K562 (cell line): Measurements from ENCODE around the gene ROS1. TPM values are rescaled to one million over a fixed set of nuclear protein-coding genes. Genes with fewer than 3 reads are reported as not detected.
A peak's percentile ranks its signal among the peaks of the same experiment; 100 is the strongest.

ENCODE experiments used
- ATAC-seq: fragments of 200-7000 bp; cut with Tn5 transposase; 3 replicates; pipeline ENCODE4 v1.9.1; 2020; ENCODE audit warnings: moderate library complexity
- BruUV-seq: library from RNA; stranded (reverse); fragments of 400-500 nt; replicated peaks from 2 replicates; lab custom pipeline; 2021; lab: Mats Ljungman, UMichigan
- CTCF ChIA-PET: fragments of 300-600 bp; formaldehyde crosslinking; extraction: SDS; loops from one replicate; lab custom pipeline; 2021; ENCODE audit warnings: low intra/inter-chr PET ratio; lab: Yijun Ruan, JAX
- POLR2A ChIA-PET: fragments of 300-600, 350-650 bp; sonication (Branson Sonifier 250); formaldehyde crosslinking; extraction: SDS; loops from one replicate; lab custom pipeline; 2021; ENCODE audit warnings: antibody characterized with exemption, inconsistent platforms; lab: Yijun Ruan, JAX
- DNase-seq, 4 experiments: peaks; one replicate each; pipeline versions ENCODE4 v3.0.0 to v3.0.0-alpha.2; 2011 to 2018; ENCODE audit warnings: low spot score in 3 of 4, mixed read lengths in 3 of 4; ENCODE audit errors: extremely low read depth in 1 of 4
- FAIRE-seq: peaks from 2 replicates; lab custom pipeline; 2011; peaks lifted over from hg19 to GRCh38; lab: Jason Lieb, UNC
- H2AFZ ChIP-seq: 2 replicates; pipeline ENCODE4 v1.6.0; 2011; ENCODE audit warnings: low read depth, low read length, control low read depth, inconsistent platforms
- H3K27ac ChIP-seq: fragments of 200-600 bp; 3 replicates; pipeline ENCODE4 v1.8.0; 2011; ENCODE audit warnings: low read depth, mild to moderate bottlenecking, control low read depth, inconsistent platforms, low read length, moderate library complexity, mixed read lengths; ENCODE audit errors: extremely low read depth
- H3K27me3 ChIP-seq, 2 experiments: fragments of 300-600 bp in 1 of 2; 2 replicates in 1 of 2; 3 replicates in 1 of 2; pipeline versions ENCODE4 v1.6.0 to v1.8.0; 2011; ENCODE audit warnings: inconsistent platforms in 2 of 2, low read length in 2 of 2, mild to moderate bottlenecking in 1 of 2, mixed read lengths in 1 of 2, moderate library complexity in 1 of 2; ENCODE audit not compliant: control insufficient read depth in 2 of 2, insufficient read depth in 2 of 2
- H3K36me3 ChIP-seq: fragments of 300-600 bp; 3 replicates; pipeline ENCODE4 v1.8.0; 2011; ENCODE audit warnings: mild to moderate bottlenecking, low read length, inconsistent platforms; ENCODE audit not compliant: control insufficient read depth, insufficient read depth
- H3K4me1 ChIP-seq, 2 experiments: fragments of 200-600 bp in 1 of 2; replicated peaks in 1 of 2; 2 replicates in 1 of 2; 3 replicates in 1 of 2; pipeline versions ENCODE4 v1.5.1 to v1.8.0; 2011; ENCODE audit warnings: inconsistent platforms in 2 of 2, low read length in 2 of 2, mild to moderate bottlenecking in 1 of 2, mixed read lengths in 1 of 2, moderate library complexity in 1 of 2; ENCODE audit not compliant: control insufficient read depth in 2 of 2, insufficient read depth in 2 of 2
- H3K4me2 ChIP-seq: 2 replicates; pipeline ENCODE4 v1.6.1; 2011; ENCODE audit warnings: low read length, control low read depth, inconsistent platforms, mixed read lengths; ENCODE audit not compliant: insufficient read depth
- H3K4me3 ChIP-seq: fragments of 200-600 bp; sonication (generic), shearing (Covaris generic); 2 replicates; pipeline ENCODE4 v1.5.1; 2016; ENCODE audit warnings: control low read depth, inconsistent platforms
- H3K79me2 ChIP-seq: fragments of 200-600 bp; 3 replicates; pipeline ENCODE4 v1.8.0; 2011; ENCODE audit warnings: low read length, inconsistent platforms; ENCODE audit not compliant: control insufficient read depth, insufficient read depth
- H3K9ac ChIP-seq, 2 experiments: 2 replicates each; pipeline versions ENCODE4 v1.6.0 to v1.6.1; 2011; ENCODE audit warnings: low read depth in 2 of 2, low read length in 2 of 2, control low read depth in 1 of 2, inconsistent platforms in 1 of 2, mild to moderate bottlenecking in 1 of 2, mixed read lengths in 1 of 2; ENCODE audit not compliant: insufficient read depth in 1 of 2
- H3K9me1 ChIP-seq: one replicate; pipeline ENCODE4 v1.6.0; 2011; ENCODE audit warnings: inconsistent platforms, mild to moderate bottlenecking, low read length, moderate library complexity; ENCODE audit not compliant: control insufficient read depth, insufficient read depth
- H3K9me3 ChIP-seq: replicated peaks from 2 replicates; pipeline ENCODE4 v1.5.1; 2011; ENCODE audit warnings: low read depth, low read length, inconsistent platforms; ENCODE audit not compliant: control insufficient read depth, insufficient read depth
- H4K20me1 ChIP-seq: replicated peaks from 2 replicates; pipeline ENCODE4 v1.6.1; 2011; ENCODE audit warnings: low read length, inconsistent platforms, mixed read lengths; ENCODE audit not compliant: control insufficient read depth, insufficient read depth
- CEBPB ChIP-seq: fragments of 450-650 bp; IDR thresholded peaks from 2 replicates; pipeline ENCODE4 v1.6.1; 2016; ENCODE audit warnings: missing genetic modification characterization, missing compliant biosample characterization
- CEBPG ChIP-seq, 3 experiments: fragments of 200-800 bp in 1 of 3; sonication (Bioruptor generic) in 1 of 3; sonication (generic) in 1 of 3; formaldehyde crosslinking in 1 of 3; IDR thresholded peaks in 2 of 3; conservative IDR thresholded peaks in 1 of 3; 2 replicates each; pipeline versions ENCODE4 v1.6.1 to v1.8.0; 2016 to 2022; ENCODE audit warnings: missing compliant biosample characterization in 2 of 3, missing genetic modification characterization in 2 of 3, mild to moderate bottlenecking in 1 of 3, missing genetic modification reagents in 1 of 3
- HBP1 ChIP-seq: fragments of 450-650 bp; formaldehyde crosslinking; IDR thresholded peaks from 2 replicates; pipeline ENCODE4 v1.4.0; 2022; ENCODE audit warnings: missing genetic modification characterization
- MAFF ChIP-seq: IDR thresholded peaks from 2 replicates; pipeline ENCODE4 v1.6.1; 2012; ENCODE audit warnings: low read length, improper control_type of control experiment
- MTA2 ChIP-seq: fragments of 450-650 bp; IDR thresholded peaks from 2 replicates; pipeline ENCODE4 v1.6.1; 2016; ENCODE audit warnings: low read depth
- NCOA4 ChIP-seq: fragments of 450-650 bp; IDR thresholded peaks from 2 replicates; pipeline ENCODE4 v1.6.1; 2018; ENCODE audit warnings: mild to moderate bottlenecking; ENCODE audit not compliant: partially characterized antibody
- NEUROD1 ChIP-seq: fragments of 150-350 bp; IDR thresholded peaks from 2 replicates; pipeline ENCODE4 v1.6.1; 2014; ENCODE audit warnings: borderline replicate concordance, low read length, low read depth; ENCODE audit not compliant: partially characterized antibody
- PKNOX1 ChIP-seq: fragments of 450-650 bp; IDR thresholded peaks from 2 replicates; pipeline ENCODE4 v1.6.1; 2016
- PML ChIP-seq: IDR thresholded peaks from 2 replicates; pipeline ENCODE4 v1.6.1; 2012; ENCODE audit warnings: low read length, inconsistent platforms
- PTBP1 ChIP-seq: fragments of 200-400 bp; formaldehyde crosslinking; IDR thresholded peaks from 2 replicates; pipeline ENCODE4 v1.6.1; 2017; ENCODE audit warnings: low read depth, low read length
- TEAD2 ChIP-seq: fragments of 450-650 bp; IDR thresholded peaks from 2 replicates; pipeline ENCODE4 v1.6.1; 2016; ENCODE audit warnings: missing genetic modification characterization, control low read depth, missing compliant biosample characterization
- TFAP4 ChIP-seq: sonication (generic); formaldehyde crosslinking; IDR thresholded peaks from 2 replicates; pipeline ENCODE4 v1.8.0; 2022; ENCODE audit warnings: missing genetic modification reagents, mild to moderate bottlenecking, moderate library complexity, borderline replicate concordance
- WGBS: fragments of 100-300 bp; shearing (Covaris generic); methylation state at CpG from one replicate; pipeline ENCODE4 v1.1.6; 2016; ENCODE audit warnings: low coverage, mixed read lengths; ENCODE audit not compliant: insufficient coverage; ENCODE audit errors: missing lambda C conversion rate; 5-methylcytosine and 5-hydroxymethylcytosine counted together
- in situ Hi-C: fragments of 300-500 bp; cut with MboI; formaldehyde crosslinking; loops from 4 replicates; pipeline ENCODE4 v1.15.0; 2018; ENCODE audit warnings: inconsistent platforms, mixed read lengths
- intact Hi-C: fragments of 100-400 bp; cut with micrococcal nuclease; formaldehyde crosslinking; loops from 2 replicates; pipeline ENCODE4 v1.14.2; 2022
- polyA plus RNA-seq, 8 experiments: library from polyadenylated mRNA; depleted of rRNA in 4 of 8; stranded (reverse) in 5 of 8; unstranded in 3 of 8; fragments of >200 nt; fragmentation: Nextera tagmentation in 2 of 8; fragmentation: Illumina TruSeq in 1 of 8; extraction: Ambion mirVana in 2 of 8; extraction: Trizol in 1 of 8; gene quantifications; 2 replicates each; pipeline versions ENCODE4 v1.2.1 to v1.2.3, GENCODE V29; 2011 to 2014; ENCODE audit warnings: inconsistent platforms in 1 of 8, missing spikeins in 1 of 8
- total RNA-seq, 7 experiments: library from RNA; depleted of rRNA in 6 of 7; stranded (reverse); fragments of >200 nt in 6 of 7; fragmentation: Illumina TruSeq in 2 of 7; extraction: Trizol in 2 of 7; gene quantifications; 2 replicates each; pipeline versions ENCODE4 v1.2.1 to v1.2.3, GENCODE V29; 2011 to 2021; ENCODE audit warnings: low replicate concordance in 1 of 7

The ROS1 gene
- total and polyA plus RNA-seq, 9 of the 15 experiments (the other 6 are each of a cell fraction or from before 2014, with no cell fraction given), result under 0.01 to 0.16 (median 0.04) TPM; not detected in 6

GRCh38 chr6:117441824-117442264, 16.1 kb upstream of the ROS1 start:
- DNase-seq, result no peak
- H3K27me3 ChIP-seq, result peaks cover 0 to 1% of the 10 kb centered on the region in 2 experiments; a peak in 2 of 5 replicates
- POLR2A ChIA-PET, result no interaction called here
- TF ChIP-seq HBP1 (CRISPR knock-in tag), result no peak
- TF ChIP-seq PKNOX1, result no peak
- TF ChIP-seq NEUROD1, result no peak
- TF ChIP-seq MAFF, result no peak
- TF ChIP-seq NCOA4, result no peak
- TF ChIP-seq TEAD2 (tag), result no peak
- TF ChIP-seq PML, result no peak
- no peak for TF ChIP-seq CEBPG (CRISPR knock-in tag; IDR thresholded peaks at IDR 0.05)
- TF ChIP-seq CEBPG (tag; conservative IDR thresholded peaks at IDR 0.05 in 1 of 2, IDR thresholded peaks at IDR 0.05 in 1 of 2), result peak in 1 of 2 experiments; percentile 60; a peak in 2 of 4 replicates
- TF ChIP-seq CEBPB, result peak; percentile 77
- no peak for TF ChIP-seq PTBP1
- no peak for TF ChIP-seq MTA2
- no peak for TF ChIP-seq TFAP4 (CRISPR knock-in tag)
- no peak for FAIRE-seq
- BruUV-seq, result no TSS peak
- no peaks in the 10 kb centered on the region for H3K9me3 ChIP-seq
- in situ Hi-C loops (no loop called here), intact Hi-C loops (loop anchor here (10.0 kb wide), 2 partner anchors 393 to 467 kb away; no protein-coding TSS in a partner anchor)
- H3K9me1 ChIP-seq, result no peaks in the 10 kb centered on the region
- no peaks in the 10 kb centered on the region for H3K36me3 ChIP-seq
- H3K9ac ChIP-seq, result no peak overlapping the region
- 0% methylated on average over 2 of the region's 2 CpGs for WGBS
- no peaks in the 10 kb centered on the region for H3K79me2 ChIP-seq
- H3K4me1 ChIP-seq, result no peaks in the 10 kb centered on the region
- no peak overlapping the region for H3K27ac ChIP-seq
- CTCF ChIA-PET, result no interaction called here
- no peak overlapping the region for H3K4me3 ChIP-seq
- H4K20me1 ChIP-seq, result no peaks in the 10 kb centered on the region
- no peak for ATAC-seq
- H2AFZ ChIP-seq, result no peak overlapping the region
- no peak overlapping the region for H3K4me2 ChIP-seq
